EH (cell line): ENCODE data around the gene GATAD2B.
A peak's percentile ranks its signal among the peaks of the same experiment; 100 is the strongest.
"Not testable (repeated sequence)": the region's sequence is repeated elsewhere in the genome, so short reads cannot be mapped to it uniquely, and the experiment has no call there.

Experiments
- DNase-seq: peaks from one replicate; pipeline ENCODE4 v3.0.0-alpha.2; 2015; ENCODE audit warnings: low read depth

GATAD2B gene

DNA sequence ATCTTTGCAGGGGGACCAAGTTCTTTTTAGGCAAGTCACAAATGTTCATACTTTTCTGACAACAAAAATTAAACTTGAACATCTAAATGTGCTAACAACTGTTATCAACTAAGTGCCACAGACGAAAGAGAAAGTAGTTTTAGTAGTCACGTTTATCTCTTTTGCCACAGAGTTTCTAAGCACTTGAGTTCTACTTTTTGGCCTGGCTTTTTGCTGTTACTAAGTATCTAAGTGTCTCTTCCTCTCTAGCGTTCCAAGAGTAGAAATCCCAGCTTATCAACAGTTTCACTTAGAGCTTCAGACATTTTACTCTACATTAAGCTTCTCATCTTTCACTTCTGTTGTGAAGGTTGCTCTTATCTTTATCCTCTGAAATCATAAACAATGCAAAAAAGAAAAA lies 34.2 kb downstream of the GATAD2B start:
- no peak for DNase-seq

DNA sequence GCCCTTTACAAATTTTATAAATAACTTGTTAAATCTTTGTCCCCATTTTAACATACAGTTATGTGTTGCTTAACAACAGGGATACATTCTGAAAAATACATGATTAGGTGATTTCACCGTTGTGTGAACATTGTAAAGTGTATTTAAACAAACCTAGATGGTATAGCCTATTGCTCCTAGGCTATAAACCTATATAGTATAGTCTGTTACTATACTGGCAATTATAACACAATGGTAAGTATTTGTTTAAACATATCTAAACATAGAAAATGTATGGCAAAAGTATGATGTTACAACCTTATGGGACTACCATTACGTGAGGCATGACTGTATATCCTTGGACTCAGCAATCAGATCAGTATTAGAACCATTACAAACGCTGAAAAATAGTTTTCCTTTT lies 36.6 kb downstream of the GATAD2B start:
- DNase-seq, result no peak

DNA sequence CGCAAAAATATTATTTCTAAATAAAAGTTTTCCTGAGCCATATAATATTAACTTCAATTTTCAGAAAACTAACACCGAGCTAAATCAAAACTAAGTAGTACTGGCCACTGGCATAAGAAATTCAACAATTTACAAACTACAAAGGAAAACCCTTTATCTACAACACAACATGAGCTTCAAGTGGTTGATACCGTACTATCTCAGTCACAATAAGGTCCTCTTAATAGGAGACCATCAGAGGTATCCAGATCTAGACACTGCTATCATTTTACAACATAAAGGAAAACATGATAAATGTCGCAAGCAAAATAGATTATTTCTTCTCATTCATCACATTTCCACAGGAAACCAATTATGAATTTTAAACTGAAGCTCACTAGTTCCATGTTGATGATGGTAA lies 39.5 kb downstream of the GATAD2B start:
- DNase-seq, result no peak

DNA sequence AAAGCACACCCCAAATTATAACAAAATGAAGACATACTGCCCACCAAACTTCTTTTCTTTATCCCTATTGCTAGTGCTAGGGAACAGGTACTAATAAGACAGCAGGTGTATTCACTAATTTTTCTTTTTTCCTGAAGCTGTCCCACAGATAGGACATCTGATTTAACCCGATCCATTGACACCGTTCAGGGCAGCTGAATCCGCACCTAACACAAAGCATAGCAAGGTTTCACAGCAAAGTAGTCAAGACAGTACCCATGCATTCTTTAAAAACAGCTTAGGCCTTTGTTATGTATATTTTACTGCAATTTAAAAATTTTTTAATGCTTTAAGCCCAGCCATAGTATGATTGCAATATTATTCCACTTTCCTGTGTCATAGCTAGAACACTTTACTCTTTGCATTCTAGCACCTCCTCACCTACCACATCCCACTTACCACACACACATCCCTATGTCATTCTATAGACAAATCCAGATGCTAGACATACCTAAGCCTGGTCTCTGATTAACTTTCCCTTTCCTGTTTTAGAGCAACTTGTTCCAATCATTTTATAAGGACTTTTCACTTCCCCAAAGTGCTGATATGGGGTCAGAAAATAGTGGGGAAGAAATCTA lies 40.4 kb downstream of the GATAD2B start:
- no peak for DNase-seq

DNA sequence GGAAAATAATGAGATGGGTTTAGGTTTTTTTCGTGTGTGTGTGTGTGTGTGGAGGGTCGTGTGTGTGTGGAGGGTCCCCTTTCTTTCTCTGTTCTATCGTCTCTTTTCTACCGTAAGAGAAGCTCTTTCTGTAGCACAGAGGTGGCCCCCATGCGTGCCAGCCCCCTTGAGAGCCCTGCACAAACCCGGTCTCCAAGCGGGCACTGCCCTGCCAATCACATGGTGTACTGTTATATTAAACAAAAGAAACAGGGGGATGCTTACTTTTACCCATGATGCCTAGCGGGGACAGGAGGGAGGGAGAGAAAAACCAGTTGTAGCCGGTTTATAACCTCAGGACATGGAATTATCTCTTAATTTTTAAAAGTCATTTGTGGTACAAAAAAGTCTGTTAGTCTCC lies 41.0 kb downstream of the GATAD2B start:
- peak; percentile 40 for DNase-seq

DNA sequence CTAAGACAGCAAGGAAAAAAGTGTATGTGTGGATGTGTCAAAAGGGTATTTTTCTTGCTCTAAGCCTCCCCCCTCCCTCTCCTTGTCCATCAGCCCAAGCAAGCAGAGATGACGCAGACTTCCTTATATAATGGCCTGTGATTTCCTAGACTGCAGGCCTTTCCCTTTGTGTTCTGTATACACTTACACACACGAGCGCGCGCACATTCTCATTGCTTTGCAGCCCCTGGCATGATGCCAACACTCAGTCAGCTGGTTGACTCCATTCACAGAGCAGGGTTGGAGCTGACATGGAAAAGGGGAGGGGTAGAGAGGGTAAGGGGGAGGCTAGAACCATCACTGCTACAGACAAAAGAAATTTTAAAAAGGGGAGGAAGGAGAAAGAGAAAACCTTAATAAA lies 41.8 kb downstream of the GATAD2B start:
- DNase-seq, result peak; percentile 92

DNA sequence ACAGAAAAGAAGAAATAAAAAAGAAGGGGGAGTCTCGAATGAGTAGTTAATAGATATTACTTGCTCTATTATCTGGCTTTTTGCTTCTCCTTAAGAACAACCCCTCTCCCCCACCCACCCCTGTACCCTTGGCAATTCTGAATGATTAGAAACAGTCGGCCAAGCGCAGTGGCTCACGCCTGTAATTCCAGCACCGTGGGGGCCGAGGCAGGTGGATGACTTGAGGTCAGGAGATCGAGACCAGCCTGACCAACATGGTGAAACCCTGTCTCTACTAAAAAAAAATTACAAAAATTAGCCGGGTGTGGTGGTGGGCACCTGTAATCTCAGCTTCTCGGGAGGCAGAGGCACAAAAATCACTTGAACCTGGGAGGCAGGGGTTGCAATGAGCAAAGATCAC lies 42.7 kb downstream of the GATAD2B start:
- DNase-seq, result no peak

DNA sequence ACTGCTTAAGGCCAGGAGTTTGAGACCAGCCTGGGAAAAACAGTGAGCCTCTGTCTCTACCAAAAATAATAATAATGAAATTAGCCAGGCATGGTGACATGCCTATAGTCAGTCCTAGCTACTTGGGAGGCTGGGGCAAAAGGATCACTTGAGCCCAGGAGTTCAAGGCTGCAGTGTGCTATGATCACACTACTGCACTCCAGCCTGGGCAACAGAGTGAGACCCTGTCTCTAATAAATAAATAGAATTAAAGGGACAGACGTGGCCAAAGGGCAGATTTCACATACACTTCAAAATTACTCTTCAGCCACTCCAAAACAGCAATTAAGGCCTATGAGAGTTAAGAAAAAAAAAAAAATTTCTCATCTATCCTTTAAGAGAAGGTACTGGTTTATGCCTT lies 45.7 kb downstream of the GATAD2B start:
- no peak for DNase-seq

DNA sequence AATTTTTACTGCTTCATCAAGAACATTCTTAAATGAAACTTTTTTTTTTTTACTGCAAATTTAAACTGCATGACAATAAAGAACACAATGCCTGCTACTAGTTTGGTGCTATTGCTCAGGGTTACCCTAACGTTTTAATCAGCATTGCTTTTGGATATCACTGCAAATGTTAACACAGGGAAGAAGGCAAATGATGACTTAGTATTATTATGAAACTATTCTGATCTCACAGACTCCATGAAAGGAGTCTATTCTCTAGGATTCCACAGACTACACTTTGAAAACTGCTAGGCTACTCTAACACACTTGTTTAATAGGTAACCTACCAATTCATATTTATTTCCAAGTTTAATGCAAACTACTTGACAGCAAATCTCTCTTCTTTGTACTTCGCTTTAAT lies 49.8 kb downstream of the GATAD2B start:
- DNase-seq, result no peak

DNA sequence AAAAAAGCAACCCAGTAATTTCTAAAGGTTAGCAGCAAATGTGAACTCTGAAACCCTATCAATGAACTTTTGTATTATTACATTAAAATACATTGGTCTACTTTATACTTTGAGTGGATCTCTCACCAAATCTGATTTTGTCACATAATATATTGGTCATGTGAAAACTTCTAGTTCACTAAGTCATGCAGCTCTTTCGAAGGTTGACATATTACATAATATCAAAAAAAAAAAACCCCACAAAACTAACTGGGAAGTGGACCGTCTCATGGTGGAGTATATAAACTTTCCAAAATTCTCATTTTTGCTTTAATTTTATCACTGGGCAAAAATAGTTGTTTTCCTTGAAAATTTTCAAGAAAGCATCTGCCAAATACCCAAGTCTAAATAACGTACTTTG lies 50.4 kb downstream of the GATAD2B start:
- no peak for DNase-seq

DNA sequence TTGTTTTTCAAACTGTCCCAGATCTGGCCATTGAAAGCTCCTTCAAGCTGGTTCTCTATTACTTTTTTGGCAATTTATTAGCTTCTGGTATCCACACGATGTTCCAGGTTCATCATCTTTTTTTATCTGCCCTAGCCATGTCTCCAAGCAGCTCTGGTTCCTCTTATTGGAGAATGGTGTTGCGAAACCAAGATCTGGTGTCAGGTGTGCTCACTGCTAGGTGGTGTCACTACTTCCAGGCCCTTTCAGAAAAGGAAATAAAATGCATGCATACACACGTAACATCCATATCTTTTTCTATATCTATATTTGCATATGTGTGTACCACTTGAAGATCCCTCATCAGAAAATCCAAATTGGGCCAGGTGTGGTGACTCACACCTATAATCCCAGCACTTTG lies 53.3 kb downstream of the GATAD2B start:
- no peak for DNase-seq

DNA sequence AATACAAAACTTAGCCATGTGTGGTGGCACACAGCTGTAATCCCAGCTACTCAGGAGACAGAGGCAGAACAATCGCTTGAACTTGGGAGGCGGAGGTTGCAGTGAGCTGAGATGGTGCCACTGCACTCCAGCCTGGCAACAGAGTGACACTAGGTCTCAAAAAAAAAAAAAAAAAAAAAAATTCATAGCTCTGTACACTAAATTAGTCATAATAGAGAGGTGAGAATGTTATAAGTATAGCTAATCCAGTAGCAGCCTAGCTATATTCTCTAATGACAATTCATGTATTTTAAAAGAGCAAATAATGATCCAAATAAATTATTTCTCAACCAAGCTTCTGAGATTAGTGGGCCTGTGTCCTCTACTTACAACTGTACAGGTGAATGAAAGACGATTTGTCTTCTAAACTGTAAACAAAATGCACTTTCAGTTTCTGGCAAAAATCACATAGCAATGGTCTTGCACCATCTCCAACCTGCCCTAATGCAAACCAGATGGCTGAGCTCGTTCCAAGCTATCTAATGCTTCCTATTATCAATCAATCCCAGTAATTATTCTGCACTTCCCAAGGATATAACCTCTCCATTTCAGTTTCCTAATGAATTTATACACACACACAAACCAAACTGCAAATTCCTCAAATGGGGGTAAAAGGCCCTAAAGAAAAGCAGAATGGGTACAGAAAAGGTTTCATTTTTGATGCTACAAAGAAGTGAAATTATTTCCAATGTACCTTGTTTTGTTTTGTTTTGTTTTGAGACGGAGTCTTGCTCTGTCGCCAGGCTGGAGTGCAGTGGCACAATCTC lies 56.5 kb downstream of the GATAD2B start:
- peak; percentile 58 for DNase-seq

DNA sequence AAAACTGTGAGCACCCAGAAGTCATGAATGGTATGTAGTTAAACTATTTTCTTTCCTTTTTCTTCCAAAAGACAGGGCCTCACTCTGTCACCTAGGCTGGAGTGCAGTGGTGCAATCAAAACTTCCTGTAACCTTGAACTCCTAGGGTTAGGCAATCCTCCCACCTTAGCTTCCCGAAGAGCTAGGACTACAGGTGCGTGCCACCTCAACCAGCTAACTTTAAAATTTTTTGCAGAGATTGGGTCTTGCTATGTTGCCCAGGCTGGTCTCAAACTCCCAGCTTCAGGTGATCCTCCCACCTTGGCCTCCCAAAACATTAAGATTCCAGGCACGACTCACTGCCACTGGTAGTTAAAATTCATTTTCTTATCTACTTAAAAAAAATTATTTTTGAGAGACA lies 62.5 kb downstream of the GATAD2B start:
- no peak for DNase-seq

DNA sequence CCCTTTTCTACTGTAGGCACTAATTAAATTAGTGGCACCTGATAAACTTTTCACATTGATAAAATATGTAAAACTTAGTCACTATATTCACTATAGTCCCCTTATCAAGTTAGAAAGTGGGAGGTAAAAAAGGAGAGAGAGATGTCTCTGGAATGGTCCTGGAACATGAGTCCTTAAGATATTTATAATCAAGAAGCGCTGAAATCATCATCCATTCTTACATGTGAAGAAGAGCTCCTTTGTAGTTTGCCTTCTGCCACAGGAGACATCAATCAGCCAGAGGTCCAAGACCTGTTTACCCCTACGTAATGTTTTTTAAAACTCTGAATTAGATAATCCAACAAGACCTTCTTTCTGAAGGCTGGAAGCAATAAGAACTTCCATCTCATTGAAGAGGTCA lies 65.3 kb downstream of the GATAD2B start:
- DNase-seq, result no peak

DNA sequence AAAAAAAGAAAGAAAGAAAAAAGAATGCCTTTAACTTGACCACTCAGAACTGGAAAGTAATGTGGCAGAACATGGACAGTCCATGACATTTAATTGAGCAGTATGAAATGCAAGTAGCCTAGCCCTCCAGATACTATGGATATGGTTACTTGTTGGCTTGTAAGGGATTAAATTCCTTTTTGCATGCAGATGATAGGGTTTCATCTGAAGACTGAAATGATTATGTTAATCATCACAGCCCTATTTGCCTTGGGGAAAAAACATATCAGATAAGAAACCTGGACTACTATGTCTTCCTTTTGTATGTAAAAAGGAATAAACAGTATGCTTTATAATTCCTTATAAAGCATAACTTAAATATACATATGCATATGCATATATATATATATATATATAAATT lies 66.0 kb downstream of the GATAD2B start:
- DNase-seq, result no peak

DNA sequence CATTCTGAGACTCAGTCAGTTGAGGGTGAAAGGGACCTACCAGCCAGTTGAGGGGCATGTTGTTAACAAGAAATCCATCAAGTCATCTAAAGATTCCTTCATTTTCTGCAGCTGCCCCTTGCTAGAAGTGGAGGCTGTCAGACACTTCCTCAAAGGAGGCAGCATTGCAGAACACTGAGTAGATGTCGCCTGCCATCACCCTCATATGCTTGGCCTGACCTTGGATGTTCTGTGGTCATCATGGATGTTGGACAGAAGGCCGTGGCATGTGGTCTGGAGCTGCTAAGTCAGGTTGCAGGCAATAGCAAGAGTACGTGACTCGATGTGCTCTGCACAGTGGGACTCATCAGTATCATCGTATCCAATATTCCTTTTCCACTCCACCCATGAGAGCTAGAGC lies 70.6 kb downstream of the GATAD2B start:
- DNase-seq, result no peak

DNA sequence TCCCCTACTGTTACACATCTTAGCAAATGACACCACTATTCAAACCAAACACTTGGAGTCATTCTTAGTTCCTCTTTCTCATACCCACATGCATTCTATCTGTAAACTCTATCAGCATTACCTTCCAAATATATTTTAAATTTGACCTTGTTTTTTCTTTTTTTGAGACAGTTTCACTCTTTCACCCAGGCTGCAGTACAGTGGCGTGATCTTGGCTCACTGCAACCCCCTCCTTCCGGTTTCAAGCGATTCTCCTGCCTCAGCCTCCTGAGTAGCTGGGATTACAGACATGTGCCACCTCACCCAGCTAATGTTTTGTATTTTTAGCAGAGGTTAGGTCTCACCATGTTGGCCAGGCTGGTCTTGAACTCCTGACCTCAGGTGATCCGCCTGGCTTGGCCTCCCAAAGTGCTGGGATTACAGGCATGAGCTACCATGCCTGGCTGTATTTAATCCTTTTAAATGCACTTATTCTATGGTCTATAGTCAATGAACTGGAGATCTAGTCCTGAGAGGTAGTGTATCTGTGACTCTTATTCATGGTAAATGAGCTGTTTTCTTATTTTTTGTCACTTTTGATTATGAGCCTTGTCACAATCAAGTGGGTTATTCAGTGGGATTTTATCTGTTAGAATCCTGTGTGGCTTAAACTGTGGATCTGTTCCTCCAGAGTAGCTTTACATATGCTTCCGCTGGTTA lies 73.1 kb downstream of the GATAD2B start:
- no peak for DNase-seq

DNA sequence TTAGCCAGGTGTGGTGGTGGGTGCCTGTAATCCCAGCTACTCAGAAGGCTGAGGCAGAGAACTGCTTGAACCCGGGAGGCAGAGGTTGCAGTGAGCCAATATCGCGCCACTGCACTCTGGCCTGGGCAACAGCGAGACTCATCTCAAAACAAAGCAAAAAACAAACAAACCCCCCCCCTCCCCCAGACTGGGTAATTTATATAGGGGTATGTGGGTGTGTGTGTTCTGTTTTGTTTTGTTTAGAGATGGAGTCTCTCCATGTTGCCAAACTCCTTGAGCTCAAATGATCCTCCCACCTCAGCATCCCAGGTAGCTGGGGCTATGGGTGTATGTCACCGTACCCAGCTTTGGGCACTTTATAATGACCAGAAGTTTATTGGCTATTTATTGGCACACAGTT lies 74.0 kb downstream of the GATAD2B start:
- no peak for DNase-seq

DNA sequence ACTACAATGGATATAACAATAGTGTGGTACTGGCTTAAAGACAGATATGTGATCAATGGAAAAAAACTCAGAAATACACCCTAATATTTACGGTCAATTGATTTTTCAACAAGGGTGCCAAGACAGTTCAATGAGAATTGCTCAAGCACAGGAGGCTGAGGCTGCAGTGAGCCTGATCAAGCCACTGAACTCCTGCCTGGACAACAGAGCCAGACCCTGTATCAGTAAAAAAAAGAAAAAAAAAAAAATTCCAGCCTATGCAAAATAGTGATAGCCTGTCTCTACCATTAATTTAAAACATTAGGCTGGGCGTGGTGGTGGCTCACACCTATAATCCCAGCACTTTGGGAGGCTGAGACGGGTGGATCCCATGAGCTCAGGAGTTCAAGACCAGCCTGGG lies 77.6 kb downstream of the GATAD2B start:
- no peak for DNase-seq

DNA sequence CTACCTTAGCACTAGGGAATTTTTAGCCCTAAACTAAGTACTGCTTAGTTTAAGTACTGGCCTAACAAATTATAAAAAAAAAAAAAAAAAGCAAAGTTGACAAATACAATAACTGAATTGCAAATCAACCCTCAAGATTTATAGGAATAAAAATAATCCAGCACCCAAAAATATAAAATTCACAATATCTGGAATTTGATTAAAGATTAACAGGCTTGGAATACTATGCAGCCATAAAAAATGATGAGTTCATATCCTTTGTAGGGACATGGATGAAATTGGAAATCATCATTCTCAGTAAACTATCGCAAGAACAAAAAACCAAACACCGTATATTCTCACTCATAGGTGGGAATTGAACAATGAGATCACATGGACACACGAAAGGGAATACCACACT lies 78.4 kb downstream of the GATAD2B start:
- DNase-seq, result not testable (repeated sequence)

DNA sequence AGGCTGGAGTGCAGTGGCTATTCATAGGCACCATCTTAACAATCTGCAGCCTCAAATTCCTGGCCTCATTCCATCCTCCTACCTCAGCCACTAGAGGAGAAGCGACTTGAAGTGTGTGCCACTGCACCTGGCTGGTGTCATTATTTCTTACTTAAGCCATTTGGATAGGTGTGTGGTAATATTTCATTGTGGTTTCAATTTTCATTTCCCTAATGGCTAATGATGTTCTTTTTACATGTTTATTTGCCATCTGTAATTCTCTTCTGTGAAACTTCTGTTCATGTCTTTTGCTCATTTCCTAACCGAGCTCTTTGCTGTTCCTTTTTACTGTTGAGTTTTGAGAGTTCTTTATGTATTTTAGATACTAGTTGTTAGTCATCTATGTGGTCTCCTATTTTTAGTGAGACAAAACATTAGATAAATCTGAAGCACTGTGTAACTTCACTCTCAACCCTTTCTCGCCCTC lies 80.7 kb downstream of the GATAD2B start:
- DNase-seq, result peak; percentile 19

DNA sequence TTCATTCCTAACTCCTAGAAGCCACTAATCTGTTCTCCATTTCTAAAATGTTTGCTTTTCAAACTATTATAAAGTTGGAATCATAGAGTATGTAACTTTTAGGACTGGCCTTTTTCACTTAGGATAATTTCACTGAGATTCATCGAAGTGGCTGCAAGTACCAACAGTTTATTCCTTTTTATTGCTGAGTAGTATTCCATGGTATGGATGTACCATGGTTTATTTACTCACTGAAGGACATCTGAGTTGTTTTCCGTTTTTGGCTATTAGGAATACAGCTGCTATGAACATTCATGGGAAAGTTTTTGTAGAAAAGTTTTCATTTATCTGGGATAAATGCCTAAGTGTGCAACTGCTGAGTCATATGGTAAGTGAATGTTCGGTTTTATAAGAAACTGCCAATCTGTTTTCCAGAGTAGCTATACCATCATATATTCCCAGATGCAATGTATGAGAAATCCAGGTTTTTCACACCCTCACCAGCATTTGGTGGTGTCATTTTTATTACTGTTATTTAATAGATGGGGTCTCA lies 81.2 kb downstream of the GATAD2B start:
- DNase-seq, result peak; percentile 67

DNA sequence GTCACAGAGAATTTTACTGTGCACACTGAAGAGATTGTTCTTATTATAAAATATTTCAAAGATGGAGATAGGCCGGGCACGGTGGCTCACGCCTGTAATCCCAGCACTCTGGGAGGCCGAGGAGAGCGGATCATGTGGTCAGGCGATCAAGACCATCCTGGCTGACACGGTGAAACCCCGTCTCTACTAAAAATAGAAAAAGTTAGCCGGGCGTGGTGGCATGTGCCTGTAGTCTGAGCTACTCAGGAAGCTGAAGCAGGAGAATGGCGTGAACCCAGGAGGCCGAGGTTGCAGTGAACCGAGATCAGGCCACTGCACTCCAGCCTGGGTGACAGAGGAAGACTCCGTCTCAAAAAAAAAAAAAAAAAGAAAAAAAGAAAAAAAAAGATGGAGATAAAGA lies 82.0 kb downstream of the GATAD2B start:
- DNase-seq, result not testable (repeated sequence)
